PC-9 (cell line): ENCODE results near the gene CSN1S1. TPM values are rescaled to one million over a fixed set of nuclear protein-coding genes. Genes with fewer than 3 reads are reported as not detected.

ENCODE experiments used
- BruUV-seq: library from RNA; stranded (reverse); fragments of 400-500 nt; replicated peaks from 2 replicates; lab custom pipeline; 2021; lab: Mats Ljungman, UMichigan
- CTCF ChIA-PET: fragments of 300-600 bp; sonication (Branson Sonifier 250); formaldehyde crosslinking; loops from one replicate; lab custom pipeline; 2022; ENCODE audit warnings: antibody characterized with exemption; lab: Charles Lee
- POLR2A ChIA-PET: fragments of 300-600 bp; sonication (Branson Sonifier 250); formaldehyde crosslinking; loops from one replicate; lab custom pipeline; 2022; ENCODE audit warnings: antibody characterized with exemption; ENCODE audit not compliant: unreplicated experiment; lab: Charles Lee
- DNase-seq, 2 experiments: peaks; one replicate each; pipeline versions ENCODE4 v3.0.0 to v3.0.0-alpha.2; 2015 to 2022; ENCODE audit warnings: mixed read lengths in 1 of 2
- H2AFZ ChIP-seq: fragments of 200-600 bp; sonication (generic); 2 replicates; pipeline ENCODE4 v1.8.1; 2017; ENCODE audit warnings: antibody characterized with exemption
- H3F3A ChIP-seq: fragments of 200-600 bp; sonication (generic); 2 replicates; pipeline ENCODE4 v1.8.1; 2017; ENCODE audit warnings: antibody characterized with exemption, mild to moderate bottlenecking, low read depth; ENCODE audit not compliant: insufficient read depth
- H3K27ac ChIP-seq: fragments of 200-600 bp; sonication (generic); 2 replicates; pipeline ENCODE4 v1.6.1; 2016; ENCODE audit warnings: mixed run types
- H3K27me3 ChIP-seq: fragments of 200-600 bp; sonication (generic); 2 replicates; pipeline ENCODE4 v1.6.1; 2016; ENCODE audit warnings: low read depth, mixed run types; ENCODE audit not compliant: insufficient read depth
- H3K36me3 ChIP-seq: fragments of 200-600 bp; sonication (generic); 2 replicates; pipeline ENCODE4 v1.6.1; 2016; ENCODE audit warnings: low read depth, mixed run types
- H3K4me1 ChIP-seq: fragments of 200-600 bp; sonication (generic); replicated peaks from 2 replicates; pipeline ENCODE4 v1.6.1; 2016; ENCODE audit warnings: mixed run types; ENCODE audit not compliant: insufficient read depth
- H3K4me2 ChIP-seq: fragments of 200-600 bp; sonication (generic); 2 replicates; pipeline ENCODE4 v1.6.1; 2017; ENCODE audit warnings: mixed run types
- H3K4me3 ChIP-seq: fragments of 200-600 bp; sonication (generic); 2 replicates; pipeline ENCODE4 v1.6.1; 2016; ENCODE audit warnings: mixed run types
- H3K79me2 ChIP-seq: fragments of 200-600 bp; sonication (generic); 2 replicates; pipeline ENCODE4 v1.6.1; 2017; ENCODE audit warnings: low read depth, mixed run types
- H3K9me2 ChIP-seq: fragments of 200-600 bp; sonication (generic); 2 replicates; pipeline ENCODE4 v1.8.1; 2017; ENCODE audit warnings: mild to moderate bottlenecking; ENCODE audit not compliant: insufficient read depth
- H3K9me3 ChIP-seq: fragments of 200-600 bp; sonication (generic); 2 replicates; pipeline ENCODE4 v1.8.1; 2016; ENCODE audit warnings: low read depth; ENCODE audit not compliant: insufficient read depth
- H4K20me1 ChIP-seq: fragments of 200-600 bp; sonication (generic); 2 replicates; pipeline ENCODE4 v1.8.1; 2017; ENCODE audit not compliant: insufficient read depth
- EZH2 ChIP-seq: fragments of 200-600 bp; sonication (generic); IDR thresholded peaks from 2 replicates; pipeline ENCODE4 v1.8.0; 2017; ENCODE audit warnings: antibody characterized with exemption, low read depth
- intact Hi-C: fragments of 100-400 bp; cut with micrococcal nuclease; formaldehyde crosslinking; loops from one replicate; pipeline ENCODE4 v1.10.0; 2022; ENCODE audit not compliant: unreplicated experiment
- total RNA-seq: library from RNA; stranded (reverse); gene quantifications from 2 replicates; pipeline ENCODE4 v1.2.3, GENCODE V29; 2021
- TF ChIP-seq, protein P1 (sequence below): fragments of 200-600 bp; sonication (generic); conservative IDR thresholded peaks from 2 replicates; pipeline ENCODE4 v1.6.1; 2017; ENCODE audit warnings: mixed run types, antibody characterized with exemption, mild to moderate bottlenecking, moderate library complexity

Gene CSN1S1
- total RNA-seq, 1 experiment from 2014 or later: not detected

GRCh38 chr4:69957209-69957608, 26.3 kb downstream of the CSN1S1 start:
- no peaks in the 10 kb centered on the region for H3F3A ChIP-seq
- TF ChIP-seq, protein P1, sequence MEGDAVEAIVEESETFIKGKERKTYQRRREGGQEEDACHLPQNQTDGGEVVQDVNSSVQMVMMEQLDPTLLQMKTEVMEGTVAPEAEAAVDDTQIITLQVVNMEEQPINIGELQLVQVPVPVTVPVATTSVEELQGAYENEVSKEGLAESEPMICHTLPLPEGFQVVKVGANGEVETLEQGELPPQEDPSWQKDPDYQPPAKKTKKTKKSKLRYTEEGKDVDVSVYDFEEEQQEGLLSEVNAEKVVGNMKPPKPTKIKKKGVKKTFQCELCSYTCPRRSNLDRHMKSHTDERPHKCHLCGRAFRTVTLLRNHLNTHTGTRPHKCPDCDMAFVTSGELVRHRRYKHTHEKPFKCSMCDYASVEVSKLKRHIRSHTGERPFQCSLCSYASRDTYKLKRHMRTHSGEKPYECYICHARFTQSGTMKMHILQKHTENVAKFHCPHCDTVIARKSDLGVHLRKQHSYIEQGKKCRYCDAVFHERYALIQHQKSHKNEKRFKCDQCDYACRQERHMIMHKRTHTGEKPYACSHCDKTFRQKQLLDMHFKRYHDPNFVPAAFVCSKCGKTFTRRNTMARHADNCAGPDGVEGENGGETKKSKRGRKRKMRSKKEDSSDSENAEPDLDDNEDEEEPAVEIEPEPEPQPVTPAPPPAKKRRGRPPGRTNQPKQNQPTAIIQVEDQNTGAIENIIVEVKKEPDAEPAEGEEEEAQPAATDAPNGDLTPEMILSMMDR: no peak
- no peak for TF ChIP-seq EZH2
- H3K27me3 ChIP-seq: no peaks in the 10 kb centered on the region
- no peaks in the 10 kb centered on the region for H4K20me1 ChIP-seq
- no peak overlapping the region for H2AFZ ChIP-seq
- H3K9me3 ChIP-seq: no peaks in the 10 kb centered on the region
- H3K9me2 ChIP-seq: no peaks in the 10 kb centered on the region
- BruUV-seq: no TSS peak
- H3K36me3 ChIP-seq: no peaks in the 10 kb centered on the region
- ChIA-PET CTCF (no interaction called here), POLR2A (no interaction called here)
- no peaks in the 10 kb centered on the region for H3K79me2 ChIP-seq
- no peak overlapping the region for H3K27ac ChIP-seq
- H3K4me2 ChIP-seq: no peak overlapping the region
- intact Hi-C loops: no loop called here
- no peak overlapping the region for H3K4me3 ChIP-seq
- no peak for DNase-seq
- H3K4me1 ChIP-seq: no peaks in the 10 kb centered on the region

DNA sequence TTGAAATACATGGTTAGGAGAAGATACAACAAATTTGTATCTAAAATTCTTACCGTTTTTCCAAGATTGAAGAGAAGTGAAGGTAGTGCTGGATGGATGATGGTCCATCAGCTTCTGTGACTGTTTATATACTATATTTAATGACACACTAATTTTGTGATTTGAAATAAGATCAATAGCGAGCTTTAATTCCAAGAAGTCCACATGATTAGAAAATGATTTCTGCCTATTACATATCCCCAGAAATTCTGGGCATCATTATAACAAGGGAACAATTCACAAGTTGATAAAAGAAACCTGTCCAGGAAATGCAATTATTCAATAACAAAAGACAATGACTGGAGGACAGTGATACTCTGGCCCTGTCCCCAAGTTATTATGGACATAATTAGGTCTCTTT, 34.8 kb downstream of the CSN1S1 start, which contains the start of gene CSN2:
Gene CSN2, minus strand, starts transcription at position 101 of the 400 bp plus-strand sequence. CDS start 4,733 bp downstream, outside the sequence.
- TF ChIP-seq, protein P1: no peak
- no peak for TF ChIP-seq EZH2
- Histone ChIP-seq H3K27ac (no peak within 1 kb of the TSS), H3K4me3 (no peak within 1 kb of the TSS), H3F3A (no peaks in the 10 kb centered on the region), H2AFZ (no peak within 1 kb of the TSS), H3K79me2 (no peaks in the 10 kb centered on the region), H3K36me3 (no peaks in the 10 kb centered on the region), H3K4me1 (no peaks in the 10 kb centered on the region), H4K20me1 (no peaks in the 10 kb centered on the region), H3K9me3 (no peaks in the 10 kb centered on the region), H3K27me3 (no peaks in the 10 kb centered on the region), H3K9me2 (no peaks in the 10 kb centered on the region), H3K4me2 (no peak within 1 kb of the TSS)
- no TSS peak for BruUV-seq
- DNase-seq: no peak
- CTCF ChIA-PET: no interaction called here
- POLR2A ChIA-PET: no interaction called here
- intact Hi-C loops: no loop called here

GRCh38 chr4:69970071-69970470, 39.2 kb downstream of the CSN1S1 start:
- CTCF ChIA-PET: no interaction called here
- no peaks in the 10 kb centered on the region for H3F3A ChIP-seq
- DNase-seq: no peak
- H3K27me3 ChIP-seq: no peaks in the 10 kb centered on the region
- no peaks in the 10 kb centered on the region for H3K36me3 ChIP-seq
- no peaks in the 10 kb centered on the region for H3K9me3 ChIP-seq
- BruUV-seq: no TSS peak
- H3K4me2 ChIP-seq: no peak overlapping the region
- no peaks in the 10 kb centered on the region for H3K4me1 ChIP-seq
- H2AFZ ChIP-seq: no peak overlapping the region
- H3K27ac ChIP-seq: no peak overlapping the region
- no peak overlapping the region for H3K4me3 ChIP-seq
- POLR2A ChIA-PET: no interaction called here
- TF ChIP-seq, protein P1: no peak
- no peak for TF ChIP-seq EZH2
- H3K79me2 ChIP-seq: no peaks in the 10 kb centered on the region
- H3K9me2 ChIP-seq: no peaks in the 10 kb centered on the region
- H4K20me1 ChIP-seq: no peaks in the 10 kb centered on the region
- intact Hi-C loops: no loop called here
